GM23248 (cell line): Measurements from ENCODE around the gene PLEKHA5.

Source experiments
- EZH2 ChIP-seq: fragments of 200-600 bp; sonication (generic); IDR thresholded peaks from 2 replicates; pipeline ENCODE4 v1.6.1; 2018; ENCODE audit warnings: antibody characterized with exemption, mild to moderate bottlenecking; ENCODE audit not compliant: insufficient read depth, poor library complexity, severe bottlenecking
- EZH2phosphoT487 ChIP-seq: fragments of 200-600 bp; sonication (generic); IDR thresholded peaks from 2 replicates; pipeline ENCODE4 v1.6.1; 2018; ENCODE audit warnings: antibody characterized with exemption, moderate library complexity, mild to moderate bottlenecking, low read depth; ENCODE audit not compliant: insufficient read depth

DNA sequence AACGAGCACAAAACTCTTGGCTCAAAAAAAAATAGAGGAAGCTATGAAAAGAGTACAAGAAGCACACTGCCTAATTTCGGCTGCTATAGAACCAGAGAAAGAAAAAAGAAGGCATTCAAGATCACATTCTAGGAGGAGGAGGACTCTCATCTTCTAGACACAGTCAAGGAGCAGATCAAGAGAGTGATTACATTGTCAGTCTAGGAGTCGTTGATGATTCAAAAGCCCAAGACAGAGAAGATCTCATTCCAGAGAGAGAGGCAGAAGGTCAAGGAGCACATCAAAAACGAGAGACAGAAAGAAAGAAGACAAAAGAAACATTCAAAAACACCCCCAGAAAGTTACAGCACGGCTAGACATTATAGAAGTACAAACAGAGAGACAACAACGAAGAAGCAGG, 177.9 kb downstream of the PLEKHA5 start:
- TF ChIP-seq EZH2phosphoT487 = no peak
- no peak for TF ChIP-seq EZH2
